BE2C (cell line): ENCODE measurements around the gene MAP4.

Experiments
- DNase-seq: peaks from one replicate; pipeline ENCODE4 v3.0.0-alpha.2; 2020
- H3K27me3 ChIP-seq: fragments of 250-450 bp; sonication (Bioruptor Pico); 2 replicates; pipeline ENCODE4 v1.5.1; 2020; ENCODE audit warnings: mild to moderate bottlenecking
- H3K36me3 ChIP-seq: fragments of 250-450 bp; sonication (Bioruptor Pico); 2 replicates; pipeline ENCODE4 v1.5.1; 2020; ENCODE audit warnings: mild to moderate bottlenecking
- H3K4me1 ChIP-seq: fragments of 250-450 bp; sonication (Bioruptor Pico); 2 replicates; pipeline ENCODE4 v1.5.1; 2020
- H3K4me3 ChIP-seq: 2 replicates; pipeline ENCODE4 v1.5.1; 2011; ENCODE audit warnings: low read depth, low read length
- H3K9me3 ChIP-seq: fragments of 250-450 bp; sonication (Bioruptor Pico); 2 replicates; pipeline ENCODE4 v1.5.1; 2020
- TF ChIP-seq, protein P1 (sequence below): IDR thresholded peaks from 2 replicates; pipeline ENCODE4 v1.5.1; 2012; ENCODE audit warnings: mild to moderate bottlenecking, low read depth, low read length

Gene MAP4

DNA sequence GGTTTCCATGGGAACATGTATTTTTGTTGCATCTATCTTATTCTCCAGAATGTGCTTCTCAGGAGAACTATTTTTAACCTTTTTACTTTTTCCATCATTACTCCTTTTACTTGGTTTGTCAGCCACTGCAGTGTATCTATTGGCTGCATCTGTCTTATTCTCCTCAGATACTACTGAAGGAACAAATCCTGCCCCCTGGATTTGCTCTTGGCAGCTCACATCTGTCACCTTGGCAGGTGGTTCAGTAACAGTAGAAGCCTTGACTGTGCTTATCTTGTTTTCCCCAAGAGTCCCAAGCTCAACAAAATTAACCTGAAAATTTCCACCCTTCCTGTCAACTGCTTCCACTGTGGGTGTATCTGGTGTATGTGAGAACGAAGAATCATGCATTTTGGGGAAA is 106.0 kb downstream of the MAP4 start:
- no peak for DNase-seq
- H3K27me3 ChIP-seq: no peaks in the 10 kb centered on the region
- H3K4me3 ChIP-seq: no peak overlapping the region
- H3K36me3 ChIP-seq: no peaks in the 10 kb centered on the region
- peaks cover 2% of the 10 kb centered on the region; the same call in 1 of the 2 replicates for H3K4me1 ChIP-seq
- TF ChIP-seq, protein P1, sequence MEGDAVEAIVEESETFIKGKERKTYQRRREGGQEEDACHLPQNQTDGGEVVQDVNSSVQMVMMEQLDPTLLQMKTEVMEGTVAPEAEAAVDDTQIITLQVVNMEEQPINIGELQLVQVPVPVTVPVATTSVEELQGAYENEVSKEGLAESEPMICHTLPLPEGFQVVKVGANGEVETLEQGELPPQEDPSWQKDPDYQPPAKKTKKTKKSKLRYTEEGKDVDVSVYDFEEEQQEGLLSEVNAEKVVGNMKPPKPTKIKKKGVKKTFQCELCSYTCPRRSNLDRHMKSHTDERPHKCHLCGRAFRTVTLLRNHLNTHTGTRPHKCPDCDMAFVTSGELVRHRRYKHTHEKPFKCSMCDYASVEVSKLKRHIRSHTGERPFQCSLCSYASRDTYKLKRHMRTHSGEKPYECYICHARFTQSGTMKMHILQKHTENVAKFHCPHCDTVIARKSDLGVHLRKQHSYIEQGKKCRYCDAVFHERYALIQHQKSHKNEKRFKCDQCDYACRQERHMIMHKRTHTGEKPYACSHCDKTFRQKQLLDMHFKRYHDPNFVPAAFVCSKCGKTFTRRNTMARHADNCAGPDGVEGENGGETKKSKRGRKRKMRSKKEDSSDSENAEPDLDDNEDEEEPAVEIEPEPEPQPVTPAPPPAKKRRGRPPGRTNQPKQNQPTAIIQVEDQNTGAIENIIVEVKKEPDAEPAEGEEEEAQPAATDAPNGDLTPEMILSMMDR: no peak
- no peaks in the 10 kb centered on the region for H3K9me3 ChIP-seq

DNA sequence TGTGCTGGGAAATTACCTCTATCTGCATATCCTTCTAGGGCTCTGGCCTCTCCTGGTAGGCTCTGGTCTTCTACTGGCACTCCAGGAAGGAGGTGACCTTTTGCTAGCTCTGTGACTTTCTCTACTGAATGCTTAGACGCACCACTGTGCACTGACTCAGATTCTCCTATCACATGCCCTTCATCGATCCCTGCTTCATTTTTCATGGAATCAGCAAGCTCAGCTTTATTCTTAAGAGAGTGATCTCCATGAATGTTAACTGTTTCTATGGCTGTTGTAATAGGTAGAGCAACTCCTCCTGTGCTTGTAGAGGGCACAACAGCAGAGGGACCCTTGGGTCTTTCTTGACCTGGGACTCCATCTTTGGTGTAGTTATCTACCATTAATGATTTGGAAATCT is 106.6 kb downstream of the MAP4 start:
- no peak overlapping the region for H3K4me3 ChIP-seq
- no peaks in the 10 kb centered on the region for H3K9me3 ChIP-seq
- TF ChIP-seq, protein P1: no peak
- no peaks in the 10 kb centered on the region for H3K36me3 ChIP-seq
- peaks cover 2% of the 10 kb centered on the region; the same call in 1 of the 2 replicates for H3K4me1 ChIP-seq
- no peak for DNase-seq
- no peaks in the 10 kb centered on the region for H3K27me3 ChIP-seq

DNA sequence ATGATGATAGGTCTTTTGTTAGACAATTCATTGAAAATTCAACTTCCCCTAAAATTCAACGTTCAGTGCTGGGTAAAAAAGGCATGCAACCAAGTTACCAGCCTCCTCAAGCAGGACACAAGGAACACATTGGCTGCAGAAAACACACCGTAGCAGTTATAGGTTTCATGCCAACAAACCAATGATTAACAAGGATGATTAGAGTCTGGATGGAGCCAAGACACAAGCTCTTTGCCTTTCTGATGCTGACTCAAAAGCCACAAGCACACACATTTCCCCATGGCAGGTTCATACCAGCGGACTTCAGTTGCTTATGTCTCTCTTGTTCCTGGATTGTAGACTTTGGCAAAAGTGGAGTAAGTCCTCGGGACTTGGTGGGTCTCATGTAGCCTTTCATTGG is 107.5 kb downstream of the MAP4 start:
- Histone ChIP-seq H3K27me3 (no peaks in the 10 kb centered on the region), H3K9me3 (no peaks in the 10 kb centered on the region), H3K36me3 (no peaks in the 10 kb centered on the region), H3K4me1 (peaks cover 2% of the 10 kb centered on the region; the same call in 1 of the 2 replicates), H3K4me3 (no peak overlapping the region)
- no peak for DNase-seq
- TF ChIP-seq, protein P1: no peak

DNA sequence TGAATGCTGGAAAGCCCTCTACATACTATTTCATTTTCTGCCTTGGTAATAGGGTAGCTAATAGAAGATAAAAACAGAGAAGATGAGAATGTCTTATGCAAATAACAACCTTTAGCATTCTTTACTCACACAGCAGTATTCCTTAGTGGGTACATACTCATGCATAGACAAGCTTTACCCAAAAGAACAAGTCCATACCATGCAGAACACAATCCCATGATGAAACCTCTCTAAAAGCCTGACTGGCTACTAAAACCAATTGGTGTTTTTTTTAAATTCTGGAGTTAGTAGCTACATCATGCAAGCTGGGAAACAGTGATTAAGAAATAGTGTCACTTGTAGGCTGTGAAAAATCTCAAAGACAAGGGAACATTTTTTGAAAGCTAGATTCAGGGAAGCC is 108.4 kb downstream of the MAP4 start:
- H3K36me3 ChIP-seq: no peaks in the 10 kb centered on the region
- TF ChIP-seq, protein P1: no peak
- DNase-seq: no peak
- H3K9me3 ChIP-seq: no peaks in the 10 kb centered on the region
- H3K4me3 ChIP-seq: no peak overlapping the region
- no peaks in the 10 kb centered on the region for H3K27me3 ChIP-seq
- peaks cover 2% of the 10 kb centered on the region; the same call in 1 of the 2 replicates for H3K4me1 ChIP-seq

DNA sequence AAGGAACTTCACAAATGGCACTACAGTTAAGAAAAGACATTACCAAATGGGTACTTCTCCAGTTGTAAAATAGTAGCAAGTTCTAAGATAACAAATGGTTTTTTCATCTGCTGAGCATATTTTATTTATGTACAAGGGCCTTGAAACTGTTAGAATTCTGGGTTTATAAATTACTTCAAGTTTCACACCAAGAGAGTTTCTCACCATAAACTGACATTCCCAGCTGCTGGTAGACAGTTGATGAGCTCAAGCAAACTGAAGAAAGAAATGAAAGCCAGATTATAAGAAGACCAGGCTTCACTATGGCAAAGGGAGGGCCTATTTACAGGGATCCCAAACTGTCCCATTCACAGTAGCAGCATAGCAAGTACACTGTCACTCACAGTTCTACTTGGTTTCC is 113.5 kb downstream of the MAP4 start:
- no peaks in the 10 kb centered on the region for H3K4me1 ChIP-seq
- no peaks in the 10 kb centered on the region for H3K36me3 ChIP-seq
- TF ChIP-seq, protein P1: no peak

DNA sequence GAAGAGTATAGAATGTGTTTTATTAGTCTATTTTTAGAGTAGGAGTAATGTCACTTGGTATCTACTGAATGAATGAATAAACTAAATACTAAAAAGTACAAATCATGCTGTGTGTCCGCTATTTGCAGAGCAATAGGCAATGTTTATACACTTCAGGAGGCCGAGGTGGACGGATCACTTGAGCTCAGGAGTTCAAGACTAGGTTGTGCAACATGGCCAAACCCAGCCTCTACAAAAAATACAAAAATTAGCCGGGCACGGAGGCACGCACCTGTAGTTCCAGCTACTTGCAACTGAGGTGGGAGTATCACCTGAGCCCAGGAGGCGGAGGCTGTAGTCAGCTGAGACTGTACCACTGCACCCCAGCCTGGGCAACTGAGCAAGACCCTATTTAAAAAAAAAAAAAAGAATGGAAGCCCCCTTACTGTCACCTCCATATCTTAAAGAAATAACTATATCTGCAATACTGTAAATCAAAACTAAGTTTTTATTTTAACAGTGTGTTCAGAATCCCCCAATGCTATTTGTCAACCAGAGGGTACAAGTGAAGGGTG is 114.9 kb downstream of the MAP4 start:
- H3K4me1 ChIP-seq: no peaks in the 10 kb centered on the region

More for the DNA sequence above, 113.5 kb downstream of the MAP4 start:
- H3K9me3 ChIP-seq: no peaks in the 10 kb centered on the region
- no peaks in the 10 kb centered on the region for H3K27me3 ChIP-seq
- no peak overlapping the region for H3K4me3 ChIP-seq
- DNase-seq: no peak

More for the DNA sequence above, 114.9 kb downstream of the MAP4 start:
- H3K4me3 ChIP-seq: no peak overlapping the region
- H3K9me3 ChIP-seq: no peaks in the 10 kb centered on the region
- TF ChIP-seq, protein P1: no peak
- no peaks in the 10 kb centered on the region for H3K27me3 ChIP-seq
- DNase-seq: no peak
- no peaks in the 10 kb centered on the region for H3K36me3 ChIP-seq
